Right kidney (tissue), 1 donor: ENCODE measurements around the gene C15orf40.
A peak's percentile ranks its signal among the peaks of the same experiment; 100 is the strongest.
"Not testable (repeated sequence)": the region's sequence is repeated elsewhere in the genome, so short reads cannot be mapped to it uniquely, and the experiment has no call there.

Experiments used
- DNase-seq: peaks from one replicate; pipeline ENCODE4 v3.0.0-alpha.2; 2016

The C15orf40 gene

GRCh38 chr15:82952158-82953081, 59.0 kb downstream of the C15orf40 start, which contains the start of gene HOMER2:
TSS of gene HOMER2 (minus strand) at chr15:82952720. CDS start at chr15:82952535, 185 bp downstream.
- peak; percentile 71 for DNase-seq

- no peak for DNase-seq
Measured at GRCh38 chr15:82951472-82952157, 59.8 kb downstream of the C15orf40 start.

GRCh38 chr15:82950746-82951370, 60.6 kb downstream of the C15orf40 start:
- no peak for DNase-seq

- DNase-seq = no peak
Measured at GRCh38 chr15:82950295-82950694, 61.1 kb downstream of the C15orf40 start.

GRCh38 chr15:82946155-82946701, 65.2 kb downstream of the C15orf40 start:
- DNase-seq = no peak

- DNase-seq = no peak
Measured at GRCh38 chr15:82945326-82945725, 66.1 kb downstream of the C15orf40 start.

GRCh38 chr15:82944821-82945220, 66.6 kb downstream of the C15orf40 start:
- no peak for DNase-seq

- DNase-seq = no peak
Measured at GRCh38 chr15:82944056-82944455, 67.4 kb downstream of the C15orf40 start.

- no peak for DNase-seq
Measured at GRCh38 chr15:82943176-82943575, 68.3 kb downstream of the C15orf40 start.

- DNase-seq = no peak
Measured at GRCh38 chr15:82942691-82943090, 68.7 kb downstream of the C15orf40 start.

- DNase-seq = not testable (repeated sequence)
Measured at GRCh38 chr15:82939678-82940077, 71.8 kb downstream of the C15orf40 start.
